Jurkat, Clone E6-1 (cell line): Measurements from ENCODE around the gene CTRL.

Experiments used
- DNase-seq: peaks from one replicate; pipeline ENCODE4 v3.0.0-alpha.2; 2011; ENCODE audit warnings: low read depth, low spot score
- H3K4me3 ChIP-seq: 2 replicates; pipeline ENCODE4 v1.5.1; 2011; ENCODE audit warnings: mild to moderate bottlenecking, low read length, control low read depth, moderate library complexity

CTRL gene

GRCh38 chr16:67910158-67910557 lies 21.5 kb downstream of the CTRL start:
- peak; percentile 65 for DNase-seq
- no peak overlapping the region for H3K4me3 ChIP-seq

GRCh38 chr16:67909056-67909742 lies 22.5 kb downstream of the CTRL start:
- DNase-seq: no peak
- no peak overlapping the region for H3K4me3 ChIP-seq

GRCh38 chr16:67907397-67908180 lies 24.1 kb downstream of the CTRL start:
- DNase-seq: no peak
- no peak overlapping the region for H3K4me3 ChIP-seq

GRCh38 chr16:67902831-67903230 lies 28.8 kb downstream of the CTRL start:
- no peak overlapping the region for H3K4me3 ChIP-seq
- no peak for DNase-seq

GRCh38 chr16:67901734-67902133 lies 29.9 kb downstream of the CTRL start:
- no peak for DNase-seq

GRCh38 chr16:67897231-67897630 lies 34.4 kb downstream of the CTRL start:
- H3K4me3 ChIP-seq: no peak overlapping the region
- no peak for DNase-seq

More at GRCh38 chr16:67901734-67902133, 29.9 kb downstream of the CTRL start:
- no peak overlapping the region for H3K4me3 ChIP-seq

- H3K4me3 ChIP-seq: peak overlapping the region; percentile 91
- DNase-seq: no peak
Observed at GRCh38 chr16:67893743-67894399, 37.8 kb downstream of the CTRL start.

GRCh38 chr16:67892899-67893742 lies 38.5 kb downstream of the CTRL start, which contains the start of gene PSKH1:
TSS of gene PSKH1 (plus strand) at chr16:67893254. CDS start at chr16:67908750, 15,496 bp downstream.
- peak; percentile 82 for DNase-seq
- peak within 1 kb of the TSS; percentile 91 for H3K4me3 ChIP-seq

GRCh38 chr16:67892375-67892774 lies 39.3 kb downstream of the CTRL start:
- no peak for DNase-seq

GRCh38 chr16:67888331-67888730 lies 43.3 kb downstream of the CTRL start:
- H3K4me3 ChIP-seq: no peak overlapping the region
- DNase-seq: no peak

More at GRCh38 chr16:67892375-67892774, 39.3 kb downstream of the CTRL start:
- H3K4me3 ChIP-seq: peak overlapping the region; percentile 64

GRCh38 chr16:67886387-67886786 lies 45.3 kb downstream of the CTRL start:
- no peak for DNase-seq
- no peak overlapping the region for H3K4me3 ChIP-seq

GRCh38 chr16:67885976-67886375 lies 45.7 kb downstream of the CTRL start:
- no peak overlapping the region for H3K4me3 ChIP-seq
- DNase-seq: no peak

GRCh38 chr16:67885545-67885944 lies 46.1 kb downstream of the CTRL start:
- DNase-seq: no peak
- no peak overlapping the region for H3K4me3 ChIP-seq

- no peak within 1 kb of the TSS for H3K4me3 ChIP-seq
- DNase-seq: no peak
Observed at GRCh38 chr16:67884684-67885083, 47.0 kb downstream of the CTRL start, which contains the start of gene NRN1L. TSS of gene NRN1L (plus strand) at chr16:67884885. CDS start at chr16:67884904, 19 bp downstream.

GRCh38 chr16:67883872-67884261 lies 47.8 kb downstream of the CTRL start:
- peak; percentile 31 for DNase-seq

GRCh38 chr16:67883146-67883871 lies 48.4 kb downstream of the CTRL start:
- H3K4me3 ChIP-seq: no peak overlapping the region
- no peak for DNase-seq

More at GRCh38 chr16:67883872-67884261, 47.8 kb downstream of the CTRL start:
- H3K4me3 ChIP-seq: no peak overlapping the region

GRCh38 chr16:67882374-67883145 lies 49.1 kb downstream of the CTRL start:
- DNase-seq: no peak
- H3K4me3 ChIP-seq: no peak overlapping the region
